GM13976 (cell line): ENCODE results near the gene ABHD15.

Experiments used
- DNase-seq: peaks from one replicate; pipeline ENCODE4 v3.0.0; 2012; ENCODE audit warnings: low spot score
- CTCF ChIP-seq: IDR thresholded peaks from 2 replicates; pipeline ENCODE4 v1.5.1; 2012; ENCODE audit warnings: borderline replicate concordance, mild to moderate bottlenecking; ENCODE audit not compliant: insufficient read depth; ENCODE audit errors: extremely low read depth, missing control alignments, control extremely low read depth
- in situ Hi-C: fragments of 300-500 bp; cut with MboI; formaldehyde crosslinking; loops from one replicate; pipeline ENCODE4 v1.12.0; 2022; ENCODE audit warnings: low sequenced_read_pairs, mixed read lengths, inconsistent platforms; ENCODE audit not compliant: unreplicated experiment

The ABHD15 gene

GRCh38 chr17:29595107-29595942 lies 28.5 kb upstream of the ABHD15 start:
- in situ Hi-C loops = no loop called here
- no peak for TF ChIP-seq CTCF
- DNase-seq = no peak

- TF ChIP-seq CTCF = no peak
- no peak for DNase-seq
- in situ Hi-C loops = no loop called here
Measured at GRCh38 chr17:29594519-29595090, 27.8 kb upstream of the ABHD15 start.

- no peak for DNase-seq
Measured at GRCh38 chr17:29593591-29594518, 27.0 kb upstream of the ABHD15 start.

GRCh38 chr17:29592850-29593551 lies 26.2 kb upstream of the ABHD15 start, which contains the start of gene ANKRD13B:
ANKRD13B (plus strand) TSS chr17:29593132; CDS start chr17:29593622, 490 bp downstream.
- DNase-seq = peak; percentile 71
- in situ Hi-C loops = no loop called here
- TF ChIP-seq CTCF = peak; percentile 12

More at GRCh38 chr17:29593591-29594518, 27.0 kb upstream of the ABHD15 start:
- TF ChIP-seq CTCF = peak; percentile 21
- in situ Hi-C loops = no loop called here

GRCh38 chr17:29591737-29592608 lies 25.1 kb upstream of the ABHD15 start:
- in situ Hi-C loops = no loop called here
- DNase-seq = peak; percentile 88
- TF ChIP-seq CTCF = peak; percentile 98
